Mammary epithelial cell (primary cell): ENCODE measurements around the gene LAMP1.

Source experiments
- CTCF ChIP-seq, 2 donors: IDR thresholded peaks in 1 of 2; conservative IDR thresholded peaks in 1 of 2; 2 replicates each; pipeline ENCODE4 v1.5.1; 2011 to 2012; ENCODE audit warnings: inconsistent platforms in 2 of 2, low read length in 2 of 2, mild to moderate bottlenecking in 2 of 2, control low read depth in 1 of 2, low read depth in 1 of 2; ENCODE audit not compliant: insufficient read depth in 1 of 2; ENCODE audit errors: extremely low read depth in 1 of 2
- EZH2 ChIP-seq: IDR thresholded peaks from 2 replicates; pipeline ENCODE4 v1.6.1; 2012; ENCODE audit warnings: low read length, inconsistent platforms, borderline replicate concordance

- peak; percentile 35 to 57 for TF ChIP-seq CTCF (conservative IDR thresholded peaks at IDR 0.05 in 1 of 2, IDR thresholded peaks at IDR 0.05 in 1 of 2; ENCODE audit: extremely low read depth in 1 of 2, insufficient read depth in 1 of 2, low read depth in 1 of 2, low read length in 2 of 2)
- no peak for TF ChIP-seq EZH2
These were observed 21.7 kb upstream of the LAMP1 start for GRCh38 chr13:113275387-113275786.
